H1 (cell line): Measurements from ENCODE around the gene FGF12. TPM values are rescaled to one million over a fixed set of nuclear protein-coding genes. Genes with fewer than 3 reads are reported as not detected.

Experiments used
- CTCF ChIA-PET: fragments of 300-600 bp; sonication (Branson Sonifier 250); formaldehyde crosslinking; loops from one replicate; lab custom pipeline; 2021; ENCODE audit not compliant: partially characterized antibody; lab: Charles Lee
- POLR2A ChIA-PET: fragments of 300-600 bp; sonication (Branson Sonifier 250); formaldehyde crosslinking; loops from one replicate; lab custom pipeline; 2021; ENCODE audit warnings: inconsistent platforms; ENCODE audit not compliant: partially characterized antibody; lab: Charles Lee
- DNase-seq, 2 experiments: peaks; one replicate each; pipeline versions ENCODE4 v3.0.0 to v3.0.0-alpha.2; 2010 to 2022; ENCODE audit warnings: low spot score in 2 of 2, low read depth in 1 of 2, mixed read lengths in 1 of 2
- FAIRE-seq: peaks from 2 replicates; lab custom pipeline; 2011; peaks lifted over from hg19 to GRCh38; lab: Jason Lieb, UNC
- H2AFZ ChIP-seq: 2 replicates; pipeline ENCODE4 v1.8.1; 2012; ENCODE audit warnings: low read length, inconsistent platforms
- H2AK5ac ChIP-seq: 2 replicates; pipeline ENCODE4 v1.6.1; 2013; ENCODE audit warnings: low read depth, low read length
- H2BK120ac ChIP-seq: replicated peaks from 2 replicates; pipeline ENCODE3; 2013; ENCODE audit warnings: low read depth, low read length, inconsistent platforms
- H2BK12ac ChIP-seq: 2 replicates; pipeline ENCODE4 v1.6.1; 2013; ENCODE audit warnings: low read depth, low read length
- H2BK15ac ChIP-seq: 2 replicates; pipeline ENCODE4 v1.6.1; 2013; ENCODE audit warnings: low read length
- H2BK20ac ChIP-seq: 2 replicates; pipeline ENCODE4 v1.6.1; 2013; ENCODE audit warnings: low read length
- H2BK5ac ChIP-seq: 2 replicates; pipeline ENCODE4 v1.6.1; 2013; ENCODE audit warnings: low read depth, low read length
- H3K14ac ChIP-seq: 2 replicates; pipeline ENCODE4 v1.6.1; 2013; ENCODE audit warnings: inconsistent platforms; ENCODE audit not compliant: insufficient read length
- H3K18ac ChIP-seq: 2 replicates; pipeline ENCODE4 v1.6.1; 2013; ENCODE audit warnings: low read length; ENCODE audit errors: extremely low read depth
- H3K23ac ChIP-seq: 2 replicates; pipeline ENCODE4 v1.6.1; 2013; ENCODE audit warnings: inconsistent platforms; ENCODE audit not compliant: insufficient read length
- H3K23me2 ChIP-seq: 2 replicates; pipeline ENCODE4 v1.6.1; 2013; ENCODE audit warnings: low read depth, low read length
- H3K27ac ChIP-seq: 2 replicates; pipeline ENCODE4 v1.6.1; 2011; ENCODE audit warnings: low read depth, low read length, inconsistent platforms
- H3K27me3 ChIP-seq, 4 experiments: replicated peaks in 1 of 4; 1 replicate in 1 of 4; 2 replicates in 3 of 4; pipeline versions ENCODE4 v1.6.1 to v1.8.1; 2011 to 2013; ENCODE audit warnings: low read length in 3 of 4, mild to moderate bottlenecking in 3 of 4, inconsistent platforms in 2 of 4, mixed read lengths in 2 of 4, moderate library complexity in 1 of 4; ENCODE audit not compliant: control insufficient read depth in 3 of 4, insufficient read depth in 3 of 4; ENCODE audit errors: extremely low read depth in 1 of 4
- H3K36me3 ChIP-seq, 4 experiments: 2 replicates each; pipeline versions ENCODE4 v1.6.1 to v1.8.1; 2011 to 2013; ENCODE audit warnings: mild to moderate bottlenecking in 4 of 4, low read length in 3 of 4, moderate library complexity in 2 of 4, control low read depth in 1 of 4, inconsistent platforms in 1 of 4; ENCODE audit not compliant: insufficient read depth in 4 of 4, control insufficient read depth in 2 of 4
- H3K4ac ChIP-seq: replicated peaks from 2 replicates; pipeline ENCODE3; 2013; ENCODE audit warnings: low read length, low read depth, mixed read lengths, inconsistent platforms; ENCODE audit not compliant: insufficient read length
- H3K4me1 ChIP-seq, 4 experiments: replicated peaks in 1 of 4; 1 replicate in 1 of 4; 2 replicates in 3 of 4; pipeline versions ENCODE4 v1.6.1 to v1.8.1; 2011 to 2013; ENCODE audit warnings: low read length in 3 of 4, inconsistent platforms in 2 of 4, mixed read lengths in 1 of 4; ENCODE audit not compliant: insufficient read depth in 4 of 4, control insufficient read depth in 3 of 4
- H3K4me2 ChIP-seq, 2 experiments: 2 replicates each; pipeline versions ENCODE4 v1.6.1 to v1.8.1; 2011 to 2013; ENCODE audit warnings: low read depth in 2 of 2, low read length in 2 of 2, control low read depth in 1 of 2, inconsistent platforms in 1 of 2, mild to moderate bottlenecking in 1 of 2; ENCODE audit not compliant: insufficient read depth in 1 of 2
- H3K4me3 ChIP-seq, 4 experiments: fragments of 200-600, 300-600 bp in 1 of 4; sonication (generic), shearing (Covaris generic), sonication (Bioruptor Twin) in 1 of 4; 2 replicates each; pipeline versions ENCODE4 v1.5.1 to v1.8.1; 2011 to 2016; ENCODE audit warnings: low read length in 4 of 4, low read depth in 3 of 4, control low read depth in 2 of 4, inconsistent platforms in 2 of 4, mild to moderate bottlenecking in 2 of 4, mixed read lengths in 1 of 4, moderate library complexity in 1 of 4; ENCODE audit not compliant: insufficient read depth in 2 of 4; ENCODE audit errors: extremely low read depth in 1 of 4
- H3K56ac ChIP-seq: replicated peaks from 2 replicates; pipeline ENCODE3; 2013; ENCODE audit warnings: low read depth, mild to moderate bottlenecking, mixed read lengths, low read length, inconsistent platforms; ENCODE audit not compliant: insufficient read length
- H3K79me1 ChIP-seq: 2 replicates; pipeline ENCODE4 v1.6.1; 2013; ENCODE audit warnings: low read depth, low read length, control low read depth
- H3K79me2 ChIP-seq, 2 experiments: 2 replicates each; pipeline versions ENCODE4 v1.6.1 to v1.8.1; 2012 to 2013; ENCODE audit warnings: low read length in 2 of 2, mild to moderate bottlenecking in 2 of 2, inconsistent platforms in 1 of 2; ENCODE audit not compliant: insufficient read depth in 2 of 2, control insufficient read depth in 1 of 2
- H3K9ac ChIP-seq, 4 experiments: replicated peaks in 1 of 4; 1 replicate in 1 of 4; 2 replicates in 3 of 4; pipeline versions ENCODE4 v1.6.1 to v1.8.1; 2011 to 2013; ENCODE audit warnings: low read depth in 3 of 4, low read length in 3 of 4, control low read depth in 2 of 4, mild to moderate bottlenecking in 2 of 4, moderate library complexity in 2 of 4, inconsistent platforms in 1 of 4; ENCODE audit errors: extremely low read depth in 1 of 4
- H3K9me3 ChIP-seq, 2 experiments: 2 replicates each; pipeline versions ENCODE4 v1.6.1 to v1.8.1; 2012 to 2013; ENCODE audit warnings: mild to moderate bottlenecking in 2 of 2, moderate library complexity in 2 of 2, control low read depth in 1 of 2, inconsistent platforms in 1 of 2, low read depth in 1 of 2, low read length in 1 of 2, mixed read lengths in 1 of 2; ENCODE audit not compliant: insufficient read depth in 2 of 2
- H4K20me1 ChIP-seq, 2 experiments: replicated peaks in 1 of 2; 2 replicates each; pipeline versions ENCODE3 to v1.8.1; 2011 to 2013; ENCODE audit warnings: inconsistent platforms in 2 of 2, low read length in 2 of 2, mild to moderate bottlenecking in 1 of 2; ENCODE audit not compliant: insufficient read depth in 2 of 2, control insufficient read depth in 1 of 2
- H4K5ac ChIP-seq: 2 replicates; pipeline ENCODE4 v1.6.1; 2013; ENCODE audit warnings: low read length, low read depth, mixed read lengths, inconsistent platforms; ENCODE audit not compliant: insufficient read length
- H4K8ac ChIP-seq: 2 replicates; pipeline ENCODE4 v1.8.0; 2013; ENCODE audit warnings: mild to moderate bottlenecking, moderate library complexity, low read length, inconsistent platforms; ENCODE audit not compliant: insufficient read depth; ENCODE audit errors: extremely low read depth
- H4K91ac ChIP-seq: replicated peaks from 2 replicates; pipeline ENCODE3; 2013; ENCODE audit warnings: low read length, mixed read lengths, inconsistent platforms; ENCODE audit not compliant: insufficient read length
- CEBPB ChIP-seq: IDR thresholded peaks from 2 replicates; pipeline ENCODE4 v1.6.1; 2012; ENCODE audit warnings: low read depth, low read length
- GABPA ChIP-seq: IDR thresholded peaks from 2 replicates; pipeline ENCODE4 v1.6.1; 2011; ENCODE audit warnings: mild to moderate bottlenecking, low read length, moderate library complexity, borderline replicate concordance; ENCODE audit not compliant: insufficient read depth
- KDM5A ChIP-seq: fragments of 200-600 bp; IDR thresholded peaks from 2 replicates; pipeline ENCODE4 v1.7.1; 2012; ENCODE audit warnings: mild to moderate bottlenecking, low read length, inconsistent platforms, mixed read lengths
- SRF ChIP-seq: IDR thresholded peaks from 2 replicates; pipeline ENCODE4 v1.6.1; 2011; ENCODE audit warnings: mild to moderate bottlenecking, low read depth, low read length, moderate library complexity
- ZNF274 ChIP-seq: IDR thresholded peaks from 2 replicates; pipeline ENCODE4 v1.7.0; 2012; ENCODE audit warnings: low read length, borderline replicate concordance; ENCODE audit errors: extremely low read depth
- WGBS, 2 experiments: shearing (Covaris generic) in 1 of 2; methylation state at CpG; one replicate each; pipeline versions ENCODE4 v1.1.6 to v1.1.7; 2013 to 2015; ENCODE audit warnings: low lambda C conversion rate in 2 of 2, mixed read lengths in 2 of 2, inconsistent platforms in 1 of 2, low coverage in 1 of 2, missing lambda C conversion rate in 1 of 2; ENCODE audit not compliant: insufficient replicate concordance in 2 of 2, insufficient coverage in 1 of 2, insufficient read length in 1 of 2; ENCODE audit errors: extremely low coverage in 1 of 2, missing lambda C conversion rate in 1 of 2; 5-methylcytosine and 5-hydroxymethylcytosine counted together
- polyA plus RNA-seq, 7 experiments: library from polyadenylated mRNA; depleted of rRNA in 3 of 7; stranded (reverse) in 5 of 7; unstranded in 2 of 7; fragments of >200 nt in 5 of 7; fragments of 200-250 nt in 2 of 7; gene quantifications; 1 replicate in 5 of 7; 2 replicates in 1 of 7; 4 replicates in 1 of 7; pipeline versions ENCODE4 v1.2.1 to v1.2.3, GENCODE V29; 2011 to 2013; ENCODE audit warnings: missing spikeins in 2 of 7, mixed read lengths in 2 of 7
- total RNA-seq: library from RNA; stranded (reverse); fragmentation: NEBNext Ultra II Directional; extraction: Animal tissue kit (Norgen Biotek cat#: 25700); gene quantifications from 2 replicates; pipeline ENCODE4 v1.2.1, GENCODE V29; 2021
- TF ChIP-seq, protein P1 (sequence below), 3 experiments: IDR thresholded peaks; 1 replicate in 2 of 3; 2 replicates in 1 of 3; pipeline versions ENCODE4 v1.5.1 to v1.6.1; 2011; ENCODE audit warnings: low read length in 3 of 3, mild to moderate bottlenecking in 3 of 3, inconsistent platforms in 2 of 3, low read depth in 1 of 3, moderate library complexity in 1 of 3; ENCODE audit not compliant: insufficient read depth in 1 of 3; ENCODE audit errors: control extremely low read depth in 1 of 3

The FGF12 gene
- total and polyA plus RNA-seq, 2 of the 8 experiments (the other 6 are each of a cell fraction or from before 2014, with no cell fraction given), result 4.1 to 16.6 TPM

- Histone ChIP-seq H2BK5ac (no peak overlapping the region), H3K23me2 (no peaks in the 10 kb centered on the region), H2AFZ (no peak overlapping the region), H4K8ac (no peak overlapping the region), H3K4ac (no peak overlapping the region), H3K9ac (no peak overlapping the region), H3K4me1 (no peaks in the 10 kb centered on the region), H3K79me2 (no peaks in the 10 kb centered on the region), H4K5ac (no peak overlapping the region), H2BK12ac (no peak overlapping the region), H2BK20ac (no peak overlapping the region), H3K9me3 (no peaks in the 10 kb centered on the region), H3K4me2 (no peak overlapping the region), H2AK5ac (no peak overlapping the region), H3K23ac (no peak overlapping the region), H3K27me3 (no peaks in the 10 kb centered on the region), H3K27ac (no peak overlapping the region), H3K14ac (no peak overlapping the region), H3K18ac (no peak overlapping the region), H4K20me1 (no peaks in the 10 kb centered on the region), H2BK15ac (no peak overlapping the region), H3K56ac (no peak overlapping the region), H4K91ac (no peak overlapping the region), H2BK120ac (no peak overlapping the region), H3K36me3 (no peaks in the 10 kb centered on the region), H3K79me1 (no peaks in the 10 kb centered on the region), H3K4me3 (no peak overlapping the region)
- 86% methylated on average over 1 of the region's 1 CpG; no CpG with 5 or more reads in 1 of the 2 experiments for WGBS, 2 experiments
- POLR2A ChIA-PET, result interaction anchor here (0.9 kb wide), 1 partner anchor 12 kb away, joined by 3 read pairs; no protein-coding TSS in a partner anchor
- no peak for DNase-seq
- CTCF ChIA-PET, result interaction anchor here (1.9 kb wide), 1 partner anchor 11 kb away, joined by 7 read pairs; no protein-coding TSS in a partner anchor
- no peak for TF ChIP-seq ZNF274
- TF ChIP-seq KDM5A, result no peak
- TF ChIP-seq SRF, result no peak
- no peak for TF ChIP-seq GABPA
- no peak for TF ChIP-seq CEBPB
- TF ChIP-seq, protein P1, sequence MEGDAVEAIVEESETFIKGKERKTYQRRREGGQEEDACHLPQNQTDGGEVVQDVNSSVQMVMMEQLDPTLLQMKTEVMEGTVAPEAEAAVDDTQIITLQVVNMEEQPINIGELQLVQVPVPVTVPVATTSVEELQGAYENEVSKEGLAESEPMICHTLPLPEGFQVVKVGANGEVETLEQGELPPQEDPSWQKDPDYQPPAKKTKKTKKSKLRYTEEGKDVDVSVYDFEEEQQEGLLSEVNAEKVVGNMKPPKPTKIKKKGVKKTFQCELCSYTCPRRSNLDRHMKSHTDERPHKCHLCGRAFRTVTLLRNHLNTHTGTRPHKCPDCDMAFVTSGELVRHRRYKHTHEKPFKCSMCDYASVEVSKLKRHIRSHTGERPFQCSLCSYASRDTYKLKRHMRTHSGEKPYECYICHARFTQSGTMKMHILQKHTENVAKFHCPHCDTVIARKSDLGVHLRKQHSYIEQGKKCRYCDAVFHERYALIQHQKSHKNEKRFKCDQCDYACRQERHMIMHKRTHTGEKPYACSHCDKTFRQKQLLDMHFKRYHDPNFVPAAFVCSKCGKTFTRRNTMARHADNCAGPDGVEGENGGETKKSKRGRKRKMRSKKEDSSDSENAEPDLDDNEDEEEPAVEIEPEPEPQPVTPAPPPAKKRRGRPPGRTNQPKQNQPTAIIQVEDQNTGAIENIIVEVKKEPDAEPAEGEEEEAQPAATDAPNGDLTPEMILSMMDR (IDR thresholded peaks at IDR 0.05; ENCODE audit: control extremely low read depth in 1 of 3, insufficient read depth in 1 of 3, low read depth in 1 of 3, low read length in 3 of 3), result no peak
- no peak for FAIRE-seq
These were observed 89.5 kb downstream of the FGF12 start for GRCh38 chr3:192637803-192638202.
